HG03095 (cell line): ENCODE data around the gene RERE.
"Not testable (repeated sequence)": the region's sequence is repeated elsewhere in the genome, so short reads cannot be mapped to it uniquely, and the experiment has no call there.

Experiments
- ATAC-seq: cut with Tn5 transposase; IDR thresholded peaks from one replicate; pipeline ENCODE4 v1.9.1; 2021; ENCODE audit warnings: moderate library complexity; ENCODE audit not compliant: unreplicated experiment

The RERE gene

GRCh38 chr1:8525558-8526275 is 291.7 kb downstream of the RERE start:
- peak; percentile 57 for ATAC-seq

- no peak for ATAC-seq
Measured at GRCh38 chr1:8525216-8525557, 292.3 kb downstream of the RERE start.

DNA sequence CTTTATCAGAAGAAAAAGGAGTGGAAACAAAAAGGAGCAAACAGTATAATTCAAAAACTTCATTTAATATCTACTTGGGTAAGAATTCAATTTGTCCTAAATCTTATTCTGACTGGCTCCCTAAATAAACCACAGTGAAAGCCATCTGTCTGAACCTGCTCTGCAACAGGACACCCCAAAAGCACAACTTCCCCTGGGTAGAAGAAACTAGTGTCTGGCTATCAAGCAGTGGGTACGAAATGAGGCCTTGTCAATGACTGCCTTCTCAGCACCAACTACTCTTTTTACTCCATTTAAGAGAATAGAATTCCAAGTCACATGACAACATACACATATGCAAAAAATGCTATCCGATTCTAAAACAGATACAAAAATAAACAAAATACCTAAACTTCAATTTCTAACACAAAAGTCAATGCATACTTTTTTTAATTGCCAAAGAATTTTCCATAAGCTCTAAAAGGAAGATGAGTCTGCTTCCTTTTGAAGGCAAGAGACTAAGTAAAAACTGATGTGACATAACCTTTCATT is 292.7 kb downstream of the RERE start:
- no peak for ATAC-seq

- no peak for ATAC-seq
Measured at GRCh38 chr1:8523666-8524206, 293.7 kb downstream of the RERE start.

- no peak for ATAC-seq
Measured at GRCh38 chr1:8520483-8520966, 296.9 kb downstream of the RERE start.

DNA sequence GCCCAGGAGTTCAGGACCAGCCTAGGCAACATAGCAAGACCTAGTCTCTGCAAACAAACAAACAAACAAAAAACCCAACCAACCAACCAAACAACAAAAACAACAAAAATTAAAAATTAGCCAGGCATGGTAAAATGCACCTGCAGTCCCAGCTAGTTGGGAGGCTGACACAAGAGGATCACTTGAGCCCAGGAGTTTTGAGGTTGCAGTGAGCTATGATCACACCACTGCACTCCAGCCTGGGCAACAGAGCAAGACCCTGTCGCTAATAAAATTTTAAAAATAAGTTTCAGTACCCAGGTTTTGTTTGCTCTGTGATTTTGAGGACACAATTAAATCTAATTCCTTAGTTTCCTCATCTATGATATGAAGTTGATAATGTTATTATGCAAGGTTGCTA is 298.3 kb downstream of the RERE start:
- no peak for ATAC-seq

DNA sequence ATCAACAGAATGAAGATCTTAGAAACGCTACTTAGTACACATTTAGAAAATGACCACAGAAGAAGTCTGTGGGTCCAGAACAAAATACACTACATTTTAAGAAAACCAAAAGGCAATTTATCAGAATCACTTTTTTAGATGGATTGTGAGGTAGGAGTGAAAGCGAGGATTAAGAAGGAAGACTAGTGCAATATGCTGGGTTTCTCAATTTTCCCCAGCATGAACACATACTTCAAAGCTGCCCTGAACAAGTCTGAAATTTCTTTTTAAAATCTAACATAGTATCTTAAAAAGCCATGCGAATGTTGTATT is 299.0 kb downstream of the RERE start:
- ATAC-seq = no peak

DNA sequence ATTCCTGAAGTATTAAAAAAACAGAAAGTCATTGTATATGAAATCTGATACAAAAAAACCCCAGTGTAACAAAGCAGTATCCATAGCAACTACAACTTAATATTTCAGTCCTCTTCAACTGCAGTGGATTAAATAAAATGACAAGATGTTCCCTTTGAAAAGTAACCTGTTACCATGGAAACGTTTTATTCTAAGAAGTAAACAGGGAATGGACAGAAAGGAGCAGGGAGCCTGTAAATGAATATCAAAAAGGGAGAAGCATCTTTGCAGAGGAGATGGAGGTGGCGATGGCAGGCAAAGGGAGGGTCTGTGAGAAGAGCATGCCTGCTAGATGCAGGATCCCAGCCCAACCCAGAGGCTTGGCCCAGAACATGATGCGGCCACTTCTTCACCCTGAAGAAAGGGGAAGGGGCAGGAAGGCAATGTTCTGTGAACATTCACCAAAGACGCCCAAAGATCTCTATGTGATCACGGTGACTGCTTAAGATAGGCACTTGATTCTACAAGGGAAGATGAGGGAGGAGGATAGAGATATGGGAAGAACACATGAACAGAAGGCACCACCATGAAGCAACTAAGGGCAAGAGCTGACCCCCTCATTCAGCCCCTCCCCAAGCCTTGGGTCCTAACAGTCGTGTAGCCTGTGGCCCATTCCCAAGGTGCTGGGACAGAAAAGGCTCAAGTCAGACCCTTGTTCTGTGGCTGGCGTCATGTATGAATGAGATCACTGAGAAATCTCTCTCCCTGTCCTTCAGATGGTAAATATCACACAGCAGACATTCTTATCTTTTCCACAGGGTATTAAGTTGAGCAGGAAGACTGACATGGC is 299.6 kb downstream of the RERE start:
- ATAC-seq = no peak

- no peak for ATAC-seq
Measured at GRCh38 chr1:8516793-8517556, 300.5 kb downstream of the RERE start.

DNA sequence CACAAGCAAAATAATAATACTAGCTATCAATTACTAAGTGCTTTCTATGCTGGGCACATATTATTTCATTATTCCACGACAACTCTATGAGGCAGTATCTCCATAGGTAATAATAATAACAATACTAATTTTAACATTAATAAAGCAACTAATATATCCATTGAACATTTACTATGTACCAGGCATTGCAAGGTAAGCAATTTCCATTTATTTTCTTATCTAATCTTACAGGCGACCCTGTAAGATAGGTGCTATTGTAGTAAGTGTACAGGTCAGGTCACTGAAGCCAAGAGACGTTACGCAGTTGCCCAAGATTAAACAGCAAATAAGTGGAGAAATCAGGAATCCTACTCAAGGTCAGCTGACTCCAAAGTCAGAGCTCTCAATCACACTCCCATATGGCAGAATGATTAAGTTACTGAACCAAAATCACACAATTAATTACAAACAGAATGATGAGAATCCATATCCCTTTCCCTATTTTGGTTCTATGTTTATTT is 301.1 kb downstream of the RERE start:
- no peak for ATAC-seq

DNA sequence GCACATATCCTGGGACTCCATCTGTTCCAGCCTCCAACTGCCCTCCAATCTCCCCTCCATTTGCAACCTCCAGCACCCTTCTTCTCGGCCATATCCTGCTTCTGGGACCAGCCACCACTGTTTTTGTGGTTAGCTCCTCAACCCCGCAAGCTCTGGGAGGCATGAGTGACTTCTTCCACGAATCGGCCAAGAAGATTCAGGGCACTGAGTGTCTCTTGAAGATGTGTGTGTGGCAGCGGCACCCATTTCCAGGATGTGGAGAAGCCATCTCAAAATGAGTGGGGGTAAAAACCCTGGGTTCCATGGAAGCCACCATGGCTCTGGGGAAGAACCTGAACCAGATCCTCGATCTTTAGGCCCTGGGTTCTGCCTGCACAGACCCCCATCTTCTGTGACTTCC is 304.9 kb downstream of the RERE start:
- no peak for ATAC-seq

GRCh38 chr1:8510041-8510823 is 307.2 kb downstream of the RERE start:
- ATAC-seq = no peak

- ATAC-seq = no peak
Measured at GRCh38 chr1:8509579-8509978, 307.9 kb downstream of the RERE start.

- no peak for ATAC-seq
Measured at GRCh38 chr1:8506995-8507615, 310.3 kb downstream of the RERE start.

- no peak for ATAC-seq
Measured at GRCh38 chr1:8506456-8506855, 311.0 kb downstream of the RERE start.

DNA sequence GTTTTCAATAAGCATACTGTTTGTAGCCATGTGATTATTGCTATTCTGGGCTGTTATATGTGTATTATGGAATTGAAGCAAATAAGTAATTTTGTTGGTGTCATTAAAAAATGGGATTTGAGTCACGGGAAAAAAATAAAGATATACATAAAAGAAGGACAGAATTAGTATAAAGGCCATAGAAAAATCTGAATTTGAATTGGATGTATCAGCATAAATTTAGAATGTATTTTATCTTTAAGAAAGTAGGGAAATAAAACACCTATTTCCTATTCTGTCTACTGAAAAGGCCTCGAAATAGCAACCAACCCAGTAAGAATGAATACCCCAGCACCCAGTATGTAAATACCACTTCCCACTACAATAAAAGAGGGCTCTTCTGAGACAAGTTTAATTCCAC is 313.6 kb downstream of the RERE start:
- ATAC-seq = no peak

GRCh38 chr1:8502949-8503348 is 314.5 kb downstream of the RERE start:
- not testable (repeated sequence) for ATAC-seq

DNA sequence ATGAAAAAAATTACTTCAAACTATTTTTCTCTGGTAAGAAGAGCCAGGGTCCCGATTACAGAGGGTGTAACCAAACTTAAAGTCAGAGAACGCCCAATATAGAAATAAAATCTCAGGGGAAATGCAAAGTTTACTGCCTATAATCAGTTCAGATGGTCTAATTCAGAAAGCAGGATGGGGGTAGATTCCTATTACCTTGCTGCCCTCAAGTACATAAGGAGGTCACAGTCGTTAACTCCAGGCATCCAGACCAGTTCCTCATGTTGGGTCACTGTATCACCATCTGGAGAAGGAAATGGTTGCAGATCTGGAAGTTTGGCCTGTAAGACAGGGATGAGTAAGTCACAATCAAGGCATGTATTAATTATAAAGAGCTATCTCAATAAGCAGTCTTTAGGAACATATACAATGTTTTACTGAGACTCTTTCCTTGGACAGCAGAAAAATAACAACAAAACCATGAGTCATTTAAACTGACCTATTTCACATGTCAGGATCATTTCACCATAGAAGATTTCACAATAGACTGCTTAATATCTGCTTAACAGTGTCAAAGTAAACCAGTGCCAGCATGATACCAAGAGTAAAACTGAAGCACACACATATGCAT is 320.1 kb downstream of the RERE start:
- no peak for ATAC-seq

DNA sequence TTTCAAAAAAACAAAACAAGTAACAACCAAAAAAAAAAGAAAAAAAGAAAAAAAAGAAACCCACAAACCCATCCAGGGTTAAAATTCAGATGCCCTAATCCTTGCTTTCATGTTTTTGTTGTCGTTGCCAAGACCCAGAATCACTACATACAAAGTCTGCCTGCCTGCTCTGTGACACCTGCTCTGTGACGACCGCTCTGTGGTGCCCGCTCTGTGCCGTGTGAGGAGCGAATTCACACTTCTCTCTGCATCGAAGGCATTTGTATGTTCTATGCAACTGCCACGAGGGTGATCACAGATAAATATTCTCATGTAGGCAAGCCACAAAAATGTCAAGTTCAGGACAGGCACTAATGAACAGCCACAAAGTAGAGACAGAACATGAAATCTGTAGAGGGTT is 321.0 kb downstream of the RERE start:
- ATAC-seq = no peak
